HG02938 (cell line): ENCODE results near the gene CDK16.

ENCODE experiments used
- ATAC-seq: cut with Tn5 transposase; IDR thresholded peaks from one replicate; pipeline ENCODE4 v1.9.1; 2021; ENCODE audit warnings: mild to moderate bottlenecking, moderate library complexity; ENCODE audit not compliant: unreplicated experiment

Gene CDK16

DNA sequence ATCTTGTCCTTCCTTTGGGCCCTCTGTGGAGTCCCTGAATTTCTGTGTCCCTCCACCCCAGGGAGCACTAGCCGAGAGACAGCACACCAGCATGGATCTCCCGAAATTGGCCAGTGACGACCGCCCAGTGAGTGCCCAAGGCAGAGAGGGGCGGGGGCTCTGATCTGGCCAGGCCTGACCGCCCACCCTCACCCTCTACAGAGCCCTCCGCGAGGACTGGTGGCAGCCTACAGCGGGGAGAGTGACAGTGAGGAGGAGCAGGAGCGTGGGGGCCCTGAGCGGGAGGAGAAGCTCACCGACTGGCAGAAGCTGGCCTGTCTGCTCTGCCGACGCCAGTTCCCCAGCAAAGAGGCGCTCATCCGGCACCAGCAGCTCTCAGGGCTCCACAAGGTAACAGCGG lies 33.2 kb upstream of the CDK16 start:
- no peak for ATAC-seq

DNA sequence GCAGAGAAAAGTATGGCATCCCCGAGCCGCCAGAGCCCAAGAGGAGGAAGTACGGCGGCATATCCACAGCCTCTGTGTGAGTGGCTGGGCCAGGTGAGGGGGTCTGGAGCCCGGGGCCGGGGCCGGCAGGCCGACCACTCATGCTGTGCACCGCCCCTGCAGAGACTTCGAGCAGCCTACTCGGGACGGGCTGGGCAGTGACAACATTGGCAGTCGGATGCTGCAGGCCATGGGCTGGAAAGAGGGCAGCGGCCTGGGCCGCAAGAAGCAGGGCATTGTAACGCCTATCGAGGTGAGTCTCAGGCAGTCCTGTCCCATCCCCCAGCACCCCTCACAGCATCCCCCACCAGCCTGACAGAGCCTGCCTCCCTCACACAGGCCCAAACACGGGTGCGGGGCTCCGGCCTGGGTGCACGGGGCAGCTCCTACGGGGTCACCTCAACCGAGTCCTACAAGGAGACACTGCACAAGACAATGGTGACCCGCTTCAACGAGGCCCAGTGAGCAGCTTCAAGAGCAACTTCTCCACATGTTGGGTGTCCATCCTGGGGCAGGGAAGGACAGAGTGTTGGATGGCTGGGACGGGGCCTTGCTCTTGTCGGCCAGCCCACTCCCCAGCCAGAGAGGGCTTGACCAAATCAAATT lies 32.3 kb upstream of the CDK16 start:
- no peak for ATAC-seq

DNA sequence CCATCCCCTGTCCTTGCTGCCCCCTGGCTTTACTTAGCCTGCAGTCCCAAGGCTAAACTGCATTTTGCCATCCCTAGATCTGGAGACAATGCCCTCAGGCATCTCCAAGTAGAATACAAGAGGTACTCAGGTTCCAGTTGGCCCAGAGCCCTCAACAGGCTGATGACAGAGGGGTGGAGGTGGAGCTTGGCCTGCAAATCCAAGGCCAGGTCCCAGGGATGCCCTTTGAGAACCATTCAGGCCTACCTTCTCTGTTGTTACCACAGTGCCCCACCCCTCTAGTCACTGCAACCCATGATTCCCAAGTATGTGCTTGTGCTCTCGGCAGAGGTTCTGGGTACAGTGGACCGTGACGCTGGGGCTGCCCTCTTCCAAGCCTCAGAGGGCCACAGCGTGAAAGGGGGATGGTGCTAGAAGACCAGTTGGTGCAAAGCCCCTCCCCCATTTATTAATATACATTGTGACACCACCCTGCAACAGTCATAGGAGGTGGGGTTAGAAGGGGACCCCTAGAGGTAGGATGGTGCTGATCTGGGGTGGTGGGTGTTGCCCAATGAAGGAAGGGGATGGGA lies 31.3 kb upstream of the CDK16 start:
- no peak for ATAC-seq

DNA sequence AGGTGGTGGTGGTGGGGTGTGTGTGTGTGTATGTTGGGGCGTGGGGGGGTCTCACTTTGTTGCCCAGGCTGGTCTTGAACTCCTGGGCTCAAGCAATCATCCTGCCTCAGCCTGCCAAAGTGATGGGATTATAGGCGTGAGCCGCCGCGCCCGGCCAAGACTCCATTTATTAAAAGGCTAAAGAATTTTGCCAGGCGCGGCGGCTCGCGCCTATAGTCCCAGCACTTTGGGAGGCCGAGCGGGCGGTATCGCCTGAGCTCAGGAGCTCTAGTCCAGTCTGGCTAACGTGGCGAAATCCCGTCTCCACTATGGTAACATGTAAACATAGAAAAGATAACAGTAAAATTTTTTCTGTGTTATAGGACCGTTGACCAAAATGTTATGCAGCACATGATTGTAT lies 28.6 kb upstream of the CDK16 start:
- ATAC-seq: no peak

DNA sequence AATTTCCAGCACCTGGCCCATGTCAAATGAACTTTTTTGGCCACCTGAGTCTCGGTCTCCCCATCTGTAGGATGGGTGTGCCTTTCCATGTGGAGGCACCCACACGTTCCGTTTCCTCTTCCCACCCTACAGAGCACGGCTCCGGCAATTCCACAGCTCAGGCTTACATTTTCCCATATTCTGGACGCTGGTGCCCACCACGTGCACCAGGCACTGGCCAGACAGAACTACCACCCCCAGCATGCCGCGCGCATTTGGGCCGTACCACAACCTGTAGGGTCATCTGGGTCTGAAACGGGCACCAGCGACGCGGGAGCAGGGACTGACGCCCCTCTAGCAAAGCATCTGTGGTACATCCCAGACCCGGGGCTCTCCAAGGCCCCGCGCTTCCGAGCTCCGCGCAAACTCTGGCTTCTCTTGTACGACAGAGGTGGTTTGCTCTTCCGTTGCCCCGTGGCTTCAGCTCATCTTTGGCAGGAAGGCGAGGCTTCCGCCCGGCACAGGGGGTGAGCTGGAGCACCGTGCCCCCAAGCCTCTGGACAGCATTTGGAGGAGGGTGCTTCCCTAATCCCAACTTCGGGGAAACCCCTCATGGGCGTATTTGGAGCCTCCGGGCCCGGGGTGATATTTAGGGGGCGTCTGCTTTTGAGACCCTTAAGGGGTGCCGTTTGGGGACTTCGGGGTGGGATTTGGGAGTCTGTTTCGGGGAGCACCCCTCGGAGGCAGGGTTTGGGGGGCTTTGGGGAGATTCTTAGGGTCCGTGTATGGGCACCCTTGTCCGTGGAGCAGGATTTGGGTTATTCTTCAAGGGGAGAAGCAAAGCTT lies 27.8 kb upstream of the CDK16 start:
- peak; percentile 55 for ATAC-seq

DNA sequence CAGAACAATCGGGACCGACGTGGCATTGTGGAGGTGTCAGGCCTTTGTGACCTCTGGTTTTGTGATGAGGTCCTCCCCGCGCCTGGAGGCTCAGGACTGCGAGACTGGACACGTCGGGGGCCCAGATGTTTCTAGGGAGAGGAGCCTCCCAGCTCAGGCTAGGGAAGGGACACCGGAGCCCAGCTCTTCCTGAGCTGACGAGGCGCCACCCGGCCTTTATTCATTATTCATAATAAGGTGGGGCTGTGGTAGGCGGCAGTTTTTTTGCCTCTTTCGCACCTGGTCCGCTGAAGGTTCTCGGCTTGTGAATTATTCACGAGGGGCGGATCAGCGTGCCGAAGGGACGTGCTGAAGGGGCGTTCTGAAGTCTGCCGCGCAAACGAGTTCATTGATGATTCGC lies 27.1 kb upstream of the CDK16 start:
- ATAC-seq: no peak

DNA sequence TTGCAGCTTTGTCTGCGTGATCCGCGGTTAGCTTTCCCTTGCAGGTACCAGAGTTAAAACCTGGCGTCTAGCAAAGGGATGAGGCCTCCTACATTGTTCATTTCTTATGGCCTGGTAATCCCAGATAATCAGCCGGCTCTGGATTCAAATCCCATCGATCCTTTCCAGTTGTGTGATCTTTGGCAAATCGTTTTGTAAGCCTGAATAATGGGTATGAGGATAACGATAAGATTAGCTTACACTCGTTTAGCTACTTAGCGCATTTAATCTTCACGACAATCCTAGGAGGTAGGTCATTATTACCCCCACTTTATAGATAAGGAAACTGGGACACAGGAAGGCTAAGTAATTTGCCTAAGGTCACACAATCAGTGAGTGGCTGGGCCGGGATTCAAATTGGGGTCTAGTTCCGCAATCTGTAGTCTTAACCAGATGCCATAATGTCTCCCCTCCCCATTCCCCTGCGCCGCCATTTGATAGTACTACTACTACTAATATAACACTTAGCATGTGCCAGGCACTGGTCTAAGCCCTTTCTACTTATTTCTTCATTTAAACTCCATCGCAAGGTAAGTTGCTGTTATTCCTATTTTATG lies 26.6 kb upstream of the CDK16 start:
- ATAC-seq: no peak

DNA sequence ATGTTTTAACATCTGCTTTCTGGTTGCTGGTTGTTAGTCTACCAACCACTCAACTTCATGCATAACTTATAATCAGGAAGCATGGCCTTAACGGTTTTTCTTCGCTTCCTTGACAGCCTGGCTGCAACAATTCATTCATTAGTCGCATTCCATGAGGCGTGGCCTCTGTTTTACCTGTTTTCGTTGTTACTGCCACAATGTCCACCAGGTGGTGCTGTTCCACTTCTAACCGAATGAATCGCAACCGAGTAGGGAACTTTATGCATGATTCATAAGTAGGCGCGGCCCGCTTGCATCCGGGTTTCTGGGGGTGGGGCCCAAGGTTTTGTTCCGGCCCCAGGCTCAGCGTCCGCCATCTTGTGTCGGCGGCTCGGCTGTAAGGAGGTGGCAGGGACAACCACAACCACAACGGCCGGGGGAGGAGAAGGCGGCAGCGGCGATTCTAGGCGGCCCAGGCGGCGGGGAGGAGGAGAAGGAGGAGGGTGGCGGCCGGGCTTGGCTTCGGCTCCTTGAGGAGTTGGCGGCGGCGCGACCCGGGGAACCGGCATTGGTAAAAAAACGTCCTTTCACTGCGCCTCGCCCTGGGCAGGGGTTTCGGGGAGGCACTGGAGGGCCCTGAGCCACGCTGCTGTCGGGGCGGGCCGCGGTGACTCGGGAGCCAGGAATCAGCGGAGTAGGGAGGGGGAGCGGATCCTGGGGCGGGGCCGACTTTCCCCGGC lies 24.8 kb upstream of the CDK16 start, which contains the start of gene UBA1:
Gene UBA1 (plus strand): TSS at position 355 of the 719 bp plus-strand sequence. CDS start 4,974 bp downstream, outside the sequence.
- ATAC-seq: peak; percentile 55

DNA sequence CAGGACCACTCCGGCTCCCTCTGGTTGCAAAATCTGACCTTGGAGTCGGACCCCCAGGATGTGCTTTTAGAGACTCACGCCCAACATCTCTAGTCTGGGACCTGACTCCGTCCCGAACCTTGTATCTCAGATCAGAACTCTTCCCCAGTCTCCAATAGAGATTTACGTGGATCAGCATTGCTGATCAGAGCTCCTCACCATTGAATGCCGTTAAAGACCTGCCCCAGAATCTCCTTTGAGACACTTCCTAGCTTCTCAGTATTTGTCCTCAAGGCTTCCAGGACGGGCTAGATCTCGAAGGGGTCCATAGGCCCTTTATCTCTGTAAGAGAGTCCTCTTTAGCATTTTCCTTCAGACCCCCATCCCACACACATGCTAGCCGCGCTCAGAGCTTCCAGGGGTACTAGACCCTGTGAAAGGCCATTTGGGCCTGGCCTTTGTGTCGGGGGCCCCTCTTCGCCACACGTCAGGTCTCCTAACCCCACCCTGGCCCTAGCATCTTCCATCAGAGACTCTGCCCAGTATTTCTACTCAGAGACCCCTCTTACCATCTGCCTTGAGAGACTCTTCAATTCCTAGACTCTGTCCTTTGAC lies 24.2 kb upstream of the CDK16 start:
- ATAC-seq: no peak

DNA sequence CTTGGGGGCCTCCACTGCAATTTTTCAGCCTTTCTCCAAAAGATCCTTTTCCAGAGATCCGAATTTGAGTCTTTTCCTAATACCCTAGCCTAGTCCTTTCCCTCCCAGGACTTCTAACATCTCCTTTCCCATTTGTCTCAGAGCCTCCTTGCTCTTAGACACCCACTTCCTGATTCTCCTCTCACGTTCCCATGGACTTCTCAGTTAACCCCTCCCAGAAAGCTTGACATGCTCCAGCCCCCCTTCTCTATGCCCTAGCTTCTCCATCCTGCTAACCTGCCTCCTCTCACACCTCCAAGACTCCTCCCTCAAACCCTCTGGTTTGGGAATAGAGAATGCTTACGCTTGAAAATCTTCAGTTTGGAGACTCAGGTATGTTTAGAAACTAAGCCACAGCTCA lies 22.4 kb upstream of the CDK16 start:
- ATAC-seq: no peak

DNA sequence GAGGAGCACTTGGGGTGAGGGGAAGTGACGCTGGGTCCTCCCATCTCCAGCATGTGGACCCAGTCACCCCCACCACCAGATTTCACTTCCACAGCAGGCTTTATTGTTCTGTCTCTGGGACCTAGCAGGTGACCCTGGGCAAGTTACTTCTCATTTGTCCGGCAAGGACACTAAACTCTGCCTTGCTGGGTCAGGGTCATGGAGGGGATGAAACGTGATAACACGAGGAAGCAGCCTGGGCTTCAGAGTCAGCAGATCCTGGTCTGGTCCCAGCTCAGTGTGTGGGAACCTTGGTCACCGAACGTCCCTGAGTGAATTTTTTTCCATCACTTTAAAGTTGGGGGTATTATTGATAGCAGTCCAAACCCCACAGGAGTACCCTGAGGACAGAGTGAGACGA lies 21.0 kb upstream of the CDK16 start:
- no peak for ATAC-seq

DNA sequence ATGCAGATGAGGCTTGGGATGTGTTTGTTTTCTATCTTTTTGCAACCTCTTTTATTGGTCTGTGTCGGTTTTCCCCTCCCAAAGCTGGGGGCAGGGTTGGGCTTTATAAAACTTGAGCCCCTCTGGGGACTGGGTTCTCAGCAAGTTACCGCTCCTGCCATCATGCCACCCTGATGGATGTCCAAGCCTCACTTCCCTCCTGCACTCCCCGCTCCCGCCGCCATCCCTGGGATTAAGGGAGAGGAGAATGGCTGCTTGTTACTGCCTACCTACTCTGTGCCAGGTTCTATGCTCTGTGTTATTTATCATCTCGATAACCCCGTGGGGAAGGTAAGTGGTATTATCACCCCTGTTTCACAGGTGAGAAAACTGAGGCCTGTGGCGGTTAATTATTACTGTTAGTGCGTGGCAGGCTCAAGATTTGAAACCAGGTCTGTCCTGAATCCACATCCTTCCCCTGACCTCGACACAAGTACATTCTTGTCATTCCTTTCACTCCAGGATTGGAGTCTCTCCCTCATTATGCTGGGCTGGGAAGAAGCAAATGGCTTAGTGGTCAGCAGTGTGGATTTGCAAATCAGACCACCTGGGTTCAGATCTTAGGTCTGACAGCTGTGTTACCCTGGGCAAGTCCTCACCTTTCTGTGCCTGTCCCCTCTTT lies 20.3 kb upstream of the CDK16 start:
- ATAC-seq: no peak

DNA sequence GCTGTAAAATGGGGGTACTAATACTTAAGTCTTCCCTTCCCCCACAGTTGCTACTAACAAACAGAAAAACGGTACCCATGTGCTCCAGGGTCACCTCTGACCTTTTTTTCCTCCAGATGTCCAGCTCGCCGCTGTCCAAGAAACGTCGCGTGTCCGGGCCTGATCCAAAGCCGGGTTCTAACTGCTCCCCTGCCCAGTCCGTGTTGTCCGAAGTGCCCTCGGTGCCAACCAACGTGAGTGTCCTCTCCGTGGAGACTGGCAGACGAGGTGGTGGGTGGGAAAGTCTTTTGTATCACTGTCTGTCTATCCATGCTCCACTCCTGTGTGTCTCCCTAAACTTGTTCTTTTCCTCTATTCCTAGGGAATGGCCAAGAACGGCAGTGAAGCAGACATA lies 19.8 kb upstream of the CDK16 start:
- ATAC-seq: no peak

DNA sequence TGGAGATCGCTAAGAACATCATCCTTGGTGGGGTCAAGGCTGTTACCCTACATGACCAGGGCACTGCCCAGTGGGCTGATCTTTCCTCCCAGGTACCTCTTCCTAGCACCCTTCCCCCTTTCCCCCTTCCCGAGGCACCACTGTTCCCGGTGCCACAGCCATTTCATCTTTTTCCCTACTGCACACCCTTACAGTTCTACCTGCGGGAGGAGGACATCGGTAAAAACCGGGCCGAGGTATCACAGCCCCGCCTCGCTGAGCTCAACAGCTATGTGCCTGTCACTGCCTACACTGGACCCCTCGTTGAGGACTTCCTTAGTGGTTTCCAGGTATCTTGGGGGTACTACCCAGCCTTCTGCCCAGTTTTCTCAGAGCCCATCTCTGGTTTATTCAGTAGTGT lies 19.2 kb upstream of the CDK16 start:
- ATAC-seq: no peak

DNA sequence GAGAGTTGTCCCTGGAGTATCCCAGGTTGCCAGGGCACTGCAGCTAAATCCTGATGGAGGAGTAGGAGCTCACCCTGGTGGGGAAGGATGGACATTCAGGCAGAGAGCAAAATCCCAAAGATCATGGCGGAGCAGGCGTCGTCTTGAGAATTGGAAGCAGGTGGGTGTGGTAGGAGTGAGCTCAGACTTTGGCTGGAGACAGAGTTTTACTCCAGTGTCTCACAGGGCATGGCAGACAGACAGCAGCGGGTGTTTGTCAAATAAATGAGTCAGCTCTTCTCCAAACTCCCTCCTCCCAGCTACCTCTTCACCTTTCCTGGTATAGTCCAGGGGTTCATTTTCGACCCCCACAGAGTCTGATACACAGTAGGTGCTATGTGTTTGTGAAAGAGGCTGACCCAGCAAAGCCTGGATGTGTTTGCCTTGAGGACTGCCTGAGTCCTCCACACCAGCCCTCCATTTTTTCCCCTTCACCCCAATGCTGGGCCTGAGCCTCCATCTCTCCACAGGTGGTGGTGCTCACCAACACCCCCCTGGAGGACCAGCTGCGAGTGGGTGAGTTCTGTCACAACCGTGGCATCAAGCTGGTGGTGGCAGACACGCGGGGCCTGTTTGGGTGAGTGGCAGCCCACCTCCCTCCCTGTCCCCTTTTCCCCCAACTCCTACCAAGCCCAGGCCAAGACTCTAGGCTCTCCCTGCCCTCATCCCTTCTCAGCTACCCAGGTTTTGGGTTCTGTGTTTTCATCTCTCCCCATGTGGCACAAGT lies 17.9 kb upstream of the CDK16 start:
- no peak for ATAC-seq

DNA sequence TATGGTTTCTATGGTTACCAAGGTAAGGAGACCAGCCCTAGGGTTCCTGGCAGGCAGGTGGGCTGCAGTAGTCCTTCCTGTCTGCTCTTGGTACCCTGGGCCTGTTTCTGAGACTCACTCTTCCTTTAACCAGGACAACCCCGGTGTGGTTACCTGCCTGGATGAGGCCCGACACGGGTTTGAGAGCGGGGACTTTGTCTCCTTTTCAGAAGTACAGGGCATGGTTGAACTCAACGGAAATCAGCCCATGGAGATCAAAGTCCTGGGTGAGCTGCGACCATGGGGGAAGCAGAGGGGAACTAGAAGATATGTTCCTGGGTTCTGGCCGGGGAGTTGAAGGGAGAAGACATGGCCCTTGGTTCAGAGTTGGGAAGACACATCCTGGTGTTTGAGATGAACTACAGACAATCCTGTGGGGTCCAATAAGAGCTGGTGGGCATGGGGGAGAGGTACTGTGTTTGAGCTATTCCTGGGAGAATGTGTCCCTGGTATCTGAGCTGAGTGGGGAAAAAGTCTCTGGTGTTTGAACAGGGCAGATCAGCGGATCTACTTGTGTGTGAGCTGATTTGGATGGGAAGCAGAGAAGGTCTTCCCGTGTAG lies 17.0 kb upstream of the CDK16 start:
- ATAC-seq: no peak

DNA sequence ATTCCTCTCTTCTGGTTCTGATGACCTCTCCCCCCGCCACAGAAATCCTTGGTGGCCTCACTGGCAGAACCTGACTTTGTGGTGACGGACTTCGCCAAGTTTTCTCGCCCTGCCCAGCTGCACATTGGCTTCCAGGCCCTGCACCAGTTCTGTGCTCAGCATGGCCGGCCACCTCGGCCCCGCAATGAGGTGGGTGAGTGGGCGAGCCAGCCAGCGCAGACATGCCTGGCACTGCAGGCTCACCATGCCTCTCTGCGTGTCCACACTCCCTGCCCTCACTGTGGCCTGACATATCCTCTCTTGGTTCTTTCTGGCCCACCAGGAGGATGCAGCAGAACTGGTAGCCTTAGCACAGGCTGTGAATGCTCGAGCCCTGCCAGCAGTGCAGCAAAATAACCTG lies 16.2 kb upstream of the CDK16 start:
- ATAC-seq: no peak

DNA sequence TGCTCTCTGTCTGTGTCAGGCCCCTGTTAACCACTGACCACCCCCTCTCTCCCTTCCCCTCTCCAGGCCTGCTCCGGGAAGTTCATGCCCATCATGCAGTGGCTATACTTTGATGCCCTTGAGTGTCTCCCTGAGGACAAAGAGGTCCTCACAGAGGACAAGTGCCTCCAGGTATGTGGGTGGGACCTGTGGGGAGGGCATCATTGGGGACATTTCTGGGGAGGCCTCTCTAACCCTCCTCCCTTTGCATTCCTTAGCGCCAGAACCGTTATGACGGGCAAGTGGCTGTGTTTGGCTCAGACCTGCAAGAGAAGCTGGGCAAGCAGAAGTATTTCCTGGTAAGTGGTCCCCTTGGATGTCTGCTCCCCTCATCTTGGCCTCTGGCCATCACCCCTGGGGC lies 15.6 kb upstream of the CDK16 start:
- ATAC-seq: no peak

DNA sequence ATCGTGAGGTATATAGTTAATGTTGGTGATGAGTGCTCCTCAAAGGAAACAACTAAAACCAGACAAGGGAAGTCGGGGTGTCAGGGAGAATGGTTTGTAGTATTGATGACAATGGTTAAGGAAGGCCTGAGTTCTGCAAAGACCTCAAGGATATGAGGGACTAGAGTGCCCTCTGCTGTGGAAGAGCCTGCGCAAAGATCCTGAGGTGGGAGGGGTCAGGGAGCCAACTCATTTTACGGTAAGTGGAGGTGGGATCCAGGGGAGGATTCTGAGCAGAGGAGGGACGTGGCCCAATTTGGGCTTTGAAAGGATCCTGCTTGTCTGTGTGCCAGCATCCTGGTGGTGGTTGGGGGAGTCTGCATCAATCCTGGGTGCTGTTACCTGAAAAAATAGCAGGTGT lies 13.5 kb upstream of the CDK16 start:
- ATAC-seq: no peak
